ENCODE data around the gene IPO9. TPM values are rescaled to one million over a fixed set of nuclear protein-coding genes. Genes with fewer than 3 reads are reported as not detected.

The IPO9 gene
- total RNA-seq, 1 experiment from 2014 or later = 80.6 TPM

GRCh38 chr1:201907621-201908020 lies 78.7 kb downstream of the IPO9 start:
- Histone ChIP-seq H4K20me1 (ENCODE audit: insufficient read depth) (no peaks in the 10 kb centered on the region), H3K79me2 (ENCODE audit: insufficient read depth, low read length) (no peaks in the 10 kb centered on the region), H3K9ac (ENCODE audit: low read length) (no peak overlapping the region), H3K27ac (ENCODE audit: low read depth, low read length) (no peak overlapping the region), H3K4me1 (ENCODE audit: control insufficient read depth in 1 of 2, insufficient read depth in 2 of 2, low read length in 2 of 2) (no peaks in the 10 kb centered on the region), H3K4me3 (replicated peaks in 1 of 2; ENCODE audit: low read depth in 1 of 2, low read length in 2 of 2) (no peak overlapping the region), H3K4me2 (ENCODE audit: low read length) (no peak overlapping the region), H3K9me3 (ENCODE audit: control insufficient read depth in 1 of 2, insufficient read depth in 1 of 2, low read depth in 1 of 2, low read length in 2 of 2) (no peaks in the 10 kb centered on the region), H2AFZ (ENCODE audit: low read depth, low read length, poor library complexity, severe bottlenecking) (no peak overlapping the region), H3K9me2 (ENCODE audit: insufficient read depth) (no peaks in the 10 kb centered on the region), H3K27me3 (ENCODE audit: insufficient read depth, low read length) (no peaks in the 10 kb centered on the region), H3K36me3 (ENCODE audit: control insufficient read depth in 1 of 2, insufficient read depth in 2 of 2, low read length in 2 of 2) (no peaks in the 10 kb centered on the region)
- no peak for TF ChIP-seq SRF (IDR thresholded peaks at IDR 0.05; ENCODE audit: low read depth)
- TF ChIP-seq MAX (IDR thresholded peaks at IDR 0.05) = no peak
- no peak for TF ChIP-seq ZBTB33 (IDR thresholded peaks at IDR 0.05; ENCODE audit: extremely low read depth, insufficient replicate concordance, low read length)
- no peak for TF ChIP-seq EGR1 (IDR thresholded peaks at IDR 0.05; ENCODE audit: low read depth)
- TF ChIP-seq REST (IDR thresholded peaks at IDR 0.05; ENCODE audit: low read depth) = no peak
- TF ChIP-seq RAD21 (IDR thresholded peaks at IDR 0.05; ENCODE audit: low read depth) = no peak
- no peak for TF ChIP-seq POLR2AphosphoS5 (IDR thresholded peaks at IDR 0.05; ENCODE audit: low read depth, low read length)
- no peak for TF ChIP-seq ELF1 (IDR thresholded peaks at IDR 0.05; ENCODE audit: borderline replicate concordance, low read depth)
- no peak for TF ChIP-seq YY1 (IDR thresholded peaks at IDR 0.05; ENCODE audit: extremely low read depth, insufficient replicate concordance, low read depth, low read length)
- TF ChIP-seq SIN3A (IDR thresholded peaks at IDR 0.05; ENCODE audit: low read depth) = no peak
- TF ChIP-seq CEBPB (IDR thresholded peaks at IDR 0.05; ENCODE audit: low read depth) = no peak
- TF ChIP-seq SP1 (IDR thresholded peaks at IDR 0.05; ENCODE audit: low read depth) = no peak
- TF ChIP-seq CBX3 (IDR thresholded peaks at IDR 0.05; ENCODE audit: low read depth) = no peak
- no peak for TF ChIP-seq JUND (IDR thresholded peaks at IDR 0.05)
- TF ChIP-seq ATF3 (IDR thresholded peaks at IDR 0.05) = no peak
- no peak for TF ChIP-seq POLR2A (IDR thresholded peaks at IDR 0.05; ENCODE audit: borderline replicate concordance, extremely low read depth, insufficient read depth, insufficient read length)
- TF ChIP-seq EZH2phosphoT487 (IDR thresholded peaks at IDR 0.05; ENCODE audit: borderline replicate concordance) = no peak
- intact Hi-C loops (cut with micrococcal nuclease) = no loop called here
- DNase-seq (ENCODE audit: low read depth, low spot score) (no peak), ATAC-seq (no peak)
- ChIA-PET CTCF (no interaction called here), RAD21 (ENCODE audit: low non-redundant PET in 1 of 2, low total read pairs in 2 of 2, uncharacterized antibody in 2 of 2, unreplicated experiment in 2 of 2) (no interaction called here), POLR2A (interaction anchor here (0.7 kb wide), 1 partner anchor 11 kb away, joined by 3 read pairs; no protein-coding TSS in a partner anchor)
- BruUV-seq (replicated peaks) = no TSS peak
